Stomach (tissue), 4 donors: ENCODE measurements around the gene FAM3D.

Experiments
- EP300 ChIP-seq: sonication (generic); formaldehyde crosslinking; IDR thresholded peaks from one replicate; pipeline ENCODE4 v1.6.1; 2017; ENCODE audit warnings: antibody characterized with exemption
- POLR2A ChIP-seq, 4 donors: fragments of 450-650 bp; IDR thresholded peaks; one replicate each; pipeline ENCODE4 v1.6.1; 2016; ENCODE audit warnings: antibody characterized with exemption in 4 of 4, control low read depth in 2 of 4, mild to moderate bottlenecking in 1 of 4, moderate library complexity in 1 of 4
- POLR2AphosphoS5 ChIP-seq, 3 donors: sonication (generic); formaldehyde crosslinking; IDR thresholded peaks; one replicate each; pipeline ENCODE4 v1.6.1; 2016; ENCODE audit warnings: antibody characterized with exemption in 3 of 3
- TF ChIP-seq, protein P1 (sequence below), 7 experiments: fragments of 450-650 bp in 4 of 7; fragments of 200-600 bp in 3 of 7; sonication (generic) in 3 of 7; IDR thresholded peaks; one replicate each; pipeline ENCODE4 v1.5.1; 2016 to 2019; ENCODE audit warnings: antibody characterized with exemption in 7 of 7, control low read depth in 2 of 7, mild to moderate bottlenecking in 1 of 7

DNA sequence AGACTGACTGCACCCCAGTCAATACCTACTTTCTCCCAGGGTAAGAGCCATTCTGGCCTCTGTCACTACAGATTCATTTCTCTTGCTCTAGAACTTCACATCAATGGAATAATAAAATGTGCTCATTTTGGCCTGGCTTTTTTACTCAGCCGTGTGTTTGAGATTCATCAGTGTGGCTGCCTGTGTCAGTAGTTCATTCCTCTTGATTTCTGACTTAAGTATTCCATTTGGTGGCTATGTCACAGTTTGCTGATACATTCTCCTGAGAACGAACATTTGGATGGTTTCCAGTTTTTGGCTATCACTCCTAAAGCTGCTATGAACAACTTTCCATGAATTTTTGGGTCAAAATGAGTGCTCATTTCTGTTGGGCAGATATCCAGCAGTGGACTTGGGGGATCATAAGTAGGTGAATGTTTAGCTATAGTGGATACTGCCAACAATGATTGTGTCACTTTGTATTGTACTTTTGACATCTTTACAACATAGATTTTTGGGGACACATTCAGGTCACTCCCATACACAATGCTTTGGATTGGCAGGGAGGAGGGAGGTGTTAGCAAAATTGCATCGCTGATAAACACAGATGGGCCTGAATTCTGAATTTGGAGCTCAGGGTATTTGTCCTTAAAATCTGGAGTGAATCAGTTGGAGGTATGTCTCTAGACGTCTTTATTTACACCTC, 69.6 kb downstream of the FAM3D start:
- TF ChIP-seq POLR2A (IDR thresholded peaks at IDR 0.05) (no peak), EP300 (no peak), POLR2AphosphoS5 (IDR thresholded peaks at IDR 0.05) (no peak)
- TF ChIP-seq, protein P1, sequence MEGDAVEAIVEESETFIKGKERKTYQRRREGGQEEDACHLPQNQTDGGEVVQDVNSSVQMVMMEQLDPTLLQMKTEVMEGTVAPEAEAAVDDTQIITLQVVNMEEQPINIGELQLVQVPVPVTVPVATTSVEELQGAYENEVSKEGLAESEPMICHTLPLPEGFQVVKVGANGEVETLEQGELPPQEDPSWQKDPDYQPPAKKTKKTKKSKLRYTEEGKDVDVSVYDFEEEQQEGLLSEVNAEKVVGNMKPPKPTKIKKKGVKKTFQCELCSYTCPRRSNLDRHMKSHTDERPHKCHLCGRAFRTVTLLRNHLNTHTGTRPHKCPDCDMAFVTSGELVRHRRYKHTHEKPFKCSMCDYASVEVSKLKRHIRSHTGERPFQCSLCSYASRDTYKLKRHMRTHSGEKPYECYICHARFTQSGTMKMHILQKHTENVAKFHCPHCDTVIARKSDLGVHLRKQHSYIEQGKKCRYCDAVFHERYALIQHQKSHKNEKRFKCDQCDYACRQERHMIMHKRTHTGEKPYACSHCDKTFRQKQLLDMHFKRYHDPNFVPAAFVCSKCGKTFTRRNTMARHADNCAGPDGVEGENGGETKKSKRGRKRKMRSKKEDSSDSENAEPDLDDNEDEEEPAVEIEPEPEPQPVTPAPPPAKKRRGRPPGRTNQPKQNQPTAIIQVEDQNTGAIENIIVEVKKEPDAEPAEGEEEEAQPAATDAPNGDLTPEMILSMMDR (IDR thresholded peaks at IDR 0.05), result no peak
